Measurements from ENCODE around the gene CA6. TPM values are rescaled to one million over a fixed set of nuclear protein-coding genes. Genes with fewer than 3 reads are reported as not detected.

Gene CA6
- total RNA-seq, 1 experiment from 2014 or later, result not detected

DNA sequence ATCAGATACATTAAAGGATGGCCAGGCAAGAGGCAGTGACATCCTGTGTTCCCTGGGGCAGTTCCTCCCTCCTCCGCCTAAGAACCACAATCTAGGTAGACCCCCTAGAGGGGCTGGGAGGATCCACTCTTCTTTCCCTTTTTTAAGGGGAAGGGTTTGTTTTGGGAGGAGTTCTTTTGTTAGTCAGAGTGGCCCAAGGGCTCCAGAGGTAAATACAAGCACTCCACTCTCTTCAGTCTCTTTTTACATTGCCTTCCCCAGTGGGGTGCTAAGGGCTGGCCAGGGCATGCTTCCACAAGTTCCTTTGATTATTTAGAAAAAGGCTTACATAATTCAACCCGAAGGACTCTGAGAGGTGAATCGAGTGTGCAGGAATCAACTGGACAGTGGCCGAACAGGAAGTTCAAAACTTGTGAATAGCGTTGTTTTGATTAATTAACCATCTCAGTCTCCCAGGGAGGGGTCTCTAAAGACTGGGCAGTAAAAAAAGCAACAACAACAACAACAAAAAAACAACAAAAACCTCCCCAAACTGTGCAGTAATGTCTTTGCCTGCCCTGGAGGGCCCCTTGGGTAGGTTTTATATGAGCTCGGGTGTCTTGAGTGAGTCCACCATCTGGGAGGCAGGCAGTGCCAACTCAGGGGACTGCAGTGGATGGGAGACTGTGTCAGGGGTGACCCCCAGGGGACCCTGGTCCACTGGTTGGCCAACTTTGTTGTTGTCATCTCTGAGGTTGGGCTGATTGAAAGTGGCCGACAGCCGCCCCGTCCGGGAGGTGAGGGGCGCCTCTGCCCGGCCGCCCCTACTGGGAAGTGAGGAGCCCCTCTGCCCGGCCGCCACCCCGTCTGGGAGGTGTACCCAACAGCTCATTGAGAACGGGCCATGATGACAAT lies 34.0 kb upstream of the CA6 start:
- Histone ChIP-seq H3K4me1 (ENCODE audit: control insufficient read depth, insufficient read depth, low read length) (peaks cover 24% of the 10 kb centered on the region), H3K9me3 (ENCODE audit: control insufficient read depth, insufficient read depth, low read depth, low read length) (no peaks in the 10 kb centered on the region), H3K36me3 (ENCODE audit: control insufficient read depth, insufficient read depth, low read length) (no peaks in the 10 kb centered on the region), H3K27ac (ENCODE audit: low read length) (0 out of 2 replicates have a peak overlapping the region, but pooled peaks have one; percentile 37), H3K4me3 (ENCODE audit: low read depth in 2 of 2, low read length in 2 of 2) (no peak overlapping the region), H3K27me3 (ENCODE audit: control insufficient read depth, insufficient read depth, low read length) (no peaks in the 10 kb centered on the region)
- no TSS peak for BruUV-seq (replicated peaks)
- intact Hi-C loops (cut with micrococcal nuclease; ENCODE audit: unreplicated experiment) (no loop called here), in situ Hi-C loops (cut with HindIII; ENCODE audit: low pct_unique_long_range_greater_than_20kb, low sequenced_read_pairs) (no loop called here)
- ChIA-PET CTCF (interaction anchor here (0.6 kb wide), 1 partner anchor 68 kb away, joined by 3 read pairs; no protein-coding TSS in a partner anchor), POLR2A (no interaction called here)
- ATAC-seq, result no peak
- DNase-seq (ENCODE audit: low read depth, low spot score), result no peak
- TF ChIP-seq TCF7L2 (IDR thresholded peaks at IDR 0.05; ENCODE audit: low read depth, low read length), result no peak
- TF ChIP-seq POLR2AphosphoS5 (IDR thresholded peaks at IDR 0.05; ENCODE audit: low read depth, low read length), result no peak
- TF ChIP-seq, protein P1, sequence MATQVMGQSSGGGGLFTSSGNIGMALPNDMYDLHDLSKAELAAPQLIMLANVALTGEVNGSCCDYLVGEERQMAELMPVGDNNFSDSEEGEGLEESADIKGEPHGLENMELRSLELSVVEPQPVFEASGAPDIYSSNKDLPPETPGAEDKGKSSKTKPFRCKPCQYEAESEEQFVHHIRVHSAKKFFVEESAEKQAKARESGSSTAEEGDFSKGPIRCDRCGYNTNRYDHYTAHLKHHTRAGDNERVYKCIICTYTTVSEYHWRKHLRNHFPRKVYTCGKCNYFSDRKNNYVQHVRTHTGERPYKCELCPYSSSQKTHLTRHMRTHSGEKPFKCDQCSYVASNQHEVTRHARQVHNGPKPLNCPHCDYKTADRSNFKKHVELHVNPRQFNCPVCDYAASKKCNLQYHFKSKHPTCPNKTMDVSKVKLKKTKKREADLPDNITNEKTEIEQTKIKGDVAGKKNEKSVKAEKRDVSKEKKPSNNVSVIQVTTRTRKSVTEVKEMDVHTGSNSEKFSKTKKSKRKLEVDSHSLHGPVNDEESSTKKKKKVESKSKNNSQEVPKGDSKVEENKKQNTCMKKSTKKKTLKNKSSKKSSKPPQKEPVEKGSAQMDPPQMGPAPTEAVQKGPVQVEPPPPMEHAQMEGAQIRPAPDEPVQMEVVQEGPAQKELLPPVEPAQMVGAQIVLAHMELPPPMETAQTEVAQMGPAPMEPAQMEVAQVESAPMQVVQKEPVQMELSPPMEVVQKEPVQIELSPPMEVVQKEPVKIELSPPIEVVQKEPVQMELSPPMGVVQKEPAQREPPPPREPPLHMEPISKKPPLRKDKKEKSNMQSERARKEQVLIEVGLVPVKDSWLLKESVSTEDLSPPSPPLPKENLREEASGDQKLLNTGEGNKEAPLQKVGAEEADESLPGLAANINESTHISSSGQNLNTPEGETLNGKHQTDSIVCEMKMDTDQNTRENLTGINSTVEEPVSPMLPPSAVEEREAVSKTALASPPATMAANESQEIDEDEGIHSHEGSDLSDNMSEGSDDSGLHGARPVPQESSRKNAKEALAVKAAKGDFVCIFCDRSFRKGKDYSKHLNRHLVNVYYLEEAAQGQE (IDR thresholded peaks at IDR 0.05; ENCODE audit: insufficient read depth in 1 of 2, low read depth in 2 of 2, low read length in 1 of 2), result no peak
- no peak for TF ChIP-seq SIN3A (IDR thresholded peaks at IDR 0.05; ENCODE audit: borderline replicate concordance, insufficient read depth, low read depth, low read length)
- TF ChIP-seq, protein P2, sequence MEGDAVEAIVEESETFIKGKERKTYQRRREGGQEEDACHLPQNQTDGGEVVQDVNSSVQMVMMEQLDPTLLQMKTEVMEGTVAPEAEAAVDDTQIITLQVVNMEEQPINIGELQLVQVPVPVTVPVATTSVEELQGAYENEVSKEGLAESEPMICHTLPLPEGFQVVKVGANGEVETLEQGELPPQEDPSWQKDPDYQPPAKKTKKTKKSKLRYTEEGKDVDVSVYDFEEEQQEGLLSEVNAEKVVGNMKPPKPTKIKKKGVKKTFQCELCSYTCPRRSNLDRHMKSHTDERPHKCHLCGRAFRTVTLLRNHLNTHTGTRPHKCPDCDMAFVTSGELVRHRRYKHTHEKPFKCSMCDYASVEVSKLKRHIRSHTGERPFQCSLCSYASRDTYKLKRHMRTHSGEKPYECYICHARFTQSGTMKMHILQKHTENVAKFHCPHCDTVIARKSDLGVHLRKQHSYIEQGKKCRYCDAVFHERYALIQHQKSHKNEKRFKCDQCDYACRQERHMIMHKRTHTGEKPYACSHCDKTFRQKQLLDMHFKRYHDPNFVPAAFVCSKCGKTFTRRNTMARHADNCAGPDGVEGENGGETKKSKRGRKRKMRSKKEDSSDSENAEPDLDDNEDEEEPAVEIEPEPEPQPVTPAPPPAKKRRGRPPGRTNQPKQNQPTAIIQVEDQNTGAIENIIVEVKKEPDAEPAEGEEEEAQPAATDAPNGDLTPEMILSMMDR (IDR thresholded peaks at IDR 0.05), result no peak

DNA sequence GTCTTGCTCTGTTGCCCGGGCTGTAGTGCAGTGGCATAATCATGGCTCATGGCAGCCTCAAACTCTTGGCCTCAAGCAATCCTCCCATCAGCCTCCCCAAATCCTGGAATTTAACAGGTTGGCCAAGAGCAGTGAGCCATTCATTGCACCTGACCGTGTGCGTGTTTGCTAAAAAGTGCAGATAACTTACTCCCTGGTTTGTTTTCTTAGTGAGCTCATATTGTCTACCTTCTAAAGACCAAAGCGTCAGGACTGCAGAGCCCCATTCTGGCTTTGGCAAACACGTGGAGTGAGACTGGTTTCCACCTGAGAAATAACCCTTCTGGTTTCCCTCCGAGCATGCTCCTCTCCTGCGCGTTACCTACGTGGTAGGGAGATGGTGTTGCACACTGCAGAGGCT lies 32.2 kb upstream of the CA6 start:
- DNase-seq (ENCODE audit: low read depth, low spot score) (no peak), ATAC-seq (no peak)
- Histone ChIP-seq H3K9me3 (ENCODE audit: control insufficient read depth, insufficient read depth, low read depth, low read length) (no peaks in the 10 kb centered on the region), H3K4me3 (ENCODE audit: low read depth in 2 of 2, low read length in 2 of 2) (no peak overlapping the region), H3K27me3 (ENCODE audit: control insufficient read depth, insufficient read depth, low read length) (no peaks in the 10 kb centered on the region), H3K36me3 (ENCODE audit: control insufficient read depth, insufficient read depth, low read length) (no peaks in the 10 kb centered on the region), H3K4me1 (ENCODE audit: control insufficient read depth, insufficient read depth, low read length) (peaks cover 16% of the 10 kb centered on the region), H3K27ac (ENCODE audit: low read length) (peak overlapping the region; percentile 39; the same call in 1 of the 2 replicates)
- intact Hi-C loops (cut with micrococcal nuclease; ENCODE audit: unreplicated experiment) (no loop called here), in situ Hi-C loops (cut with HindIII; ENCODE audit: low pct_unique_long_range_greater_than_20kb, low sequenced_read_pairs) (no loop called here)
- ChIA-PET POLR2A (no interaction called here), CTCF (interaction anchor here (2.5 kb wide), 1 partner anchor 91 kb away, joined by 10 read pairs; no protein-coding TSS in a partner anchor)
- BruUV-seq (replicated peaks), result no TSS peak
- TF ChIP-seq SIN3A (IDR thresholded peaks at IDR 0.05; ENCODE audit: borderline replicate concordance, insufficient read depth, low read depth, low read length) (no peak), TCF7L2 (IDR thresholded peaks at IDR 0.05; ENCODE audit: low read depth, low read length) (no peak)
- TF ChIP-seq, protein P1 (IDR thresholded peaks at IDR 0.05; ENCODE audit: insufficient read depth in 1 of 2, low read depth in 2 of 2, low read length in 1 of 2), result no peak
